GM12892 (cell line): ENCODE data around the gene PRF1.

Experiments used
- POLR2A ChIP-seq: IDR thresholded peaks from 2 replicates; pipeline ENCODE4 v1.6.1; 2011; ENCODE audit warnings: low read depth, low read length, control low read depth
- TAF1 ChIP-seq: IDR thresholded peaks from 2 replicates; pipeline ENCODE4 v1.6.1; 2011; ENCODE audit warnings: low read depth, mild to moderate bottlenecking, control low read depth, low read length, borderline replicate concordance

GRCh38 chr10:70563230-70563629 lies 39.3 kb downstream of the PRF1 start:
- no peak for TF ChIP-seq TAF1
- TF ChIP-seq POLR2A = no peak
